HepG2 (cell line): Measurements from ENCODE around the gene DIAPH3. TPM values are rescaled to one million over a fixed set of nuclear protein-coding genes. Genes with fewer than 3 reads are reported as not detected.
A peak's percentile ranks its signal among the peaks of the same experiment; 100 is the strongest.

Experiments used
- ATAC-seq: fragments of 200-7000 bp; cut with Tn5 transposase; 3 replicates; pipeline ENCODE4 v1.9.1; 2020; ENCODE audit warnings: mild to moderate bottlenecking, moderate library complexity
- BruUV-seq: library from RNA; stranded (reverse); fragments of 400-500 nt; replicated peaks from 2 replicates; lab custom pipeline; 2021; lab: Mats Ljungman, UMichigan
- CTCF ChIA-PET: fragments of 300-600 bp; formaldehyde crosslinking; extraction: SDS; loops from one replicate; lab custom pipeline; 2021; ENCODE audit warnings: low total read pairs, inconsistent platforms, low intra/inter-chr PET ratio; lab: Yijun Ruan, JAX
- POLR2A ChIA-PET: fragments of 350-600 bp; sonication (Branson Sonifier 250); formaldehyde crosslinking; loops from one replicate; lab custom pipeline; 2020; ENCODE audit warnings: antibody characterized with exemption, inconsistent platforms; lab: Yijun Ruan, JAX
- DNase-seq: peaks from one replicate; pipeline ENCODE4 v3.0.0-alpha.2; 2015; ENCODE audit warnings: low spot score
- FAIRE-seq: peaks from 3 replicates; lab custom pipeline; 2011; peaks lifted over from hg19 to GRCh38; lab: Jason Lieb, UNC
- H2AFZ ChIP-seq: one replicate; pipeline ENCODE4 v1.6.1; 2011; ENCODE audit warnings: low read length, inconsistent platforms
- H3K27ac ChIP-seq: fragments of 300-600 bp; 3 replicates; pipeline ENCODE4 v1.8.0; 2011; ENCODE audit warnings: mixed run types, mild to moderate bottlenecking, mixed read lengths, low read length, inconsistent platforms; ENCODE audit not compliant: insufficient read depth; ENCODE audit errors: extremely low read length
- H3K27me3 ChIP-seq, 2 experiments: fragments of 200-600 bp in 1 of 2; 2 replicates in 1 of 2; 3 replicates in 1 of 2; pipeline versions ENCODE4 v1.6.0 to v1.8.0; 2011; ENCODE audit warnings: low read length in 2 of 2, mild to moderate bottlenecking in 2 of 2, moderate library complexity in 2 of 2, inconsistent platforms in 1 of 2; ENCODE audit not compliant: insufficient read depth in 2 of 2, control insufficient read depth in 1 of 2
- H3K36me3 ChIP-seq, 2 experiments: fragments of 200-600 bp in 1 of 2; replicated peaks in 1 of 2; 2 replicates in 1 of 2; 3 replicates in 1 of 2; pipeline versions ENCODE4 v1.5.1 to v1.8.0; 2011; ENCODE audit warnings: low read length in 2 of 2, inconsistent platforms in 1 of 2; ENCODE audit not compliant: insufficient read depth in 2 of 2, control insufficient read depth in 1 of 2
- H3K4me1 ChIP-seq: 2 replicates; pipeline ENCODE4 v1.5.1; 2012; ENCODE audit warnings: low read length, inconsistent platforms; ENCODE audit not compliant: insufficient read depth
- H3K4me2 ChIP-seq: 2 replicates; pipeline ENCODE4 v1.6.0; 2011; ENCODE audit warnings: low read depth, low read length, inconsistent platforms
- H3K4me3 ChIP-seq, 3 experiments: fragments of 200-600 bp in 1 of 3; sonication (generic), shearing (Covaris generic) in 1 of 3; replicated peaks in 1 of 3; 2 replicates each; pipeline ENCODE4 v1.5.1; 2011 to 2016; ENCODE audit warnings: low read length in 3 of 3, inconsistent platforms in 2 of 3, low read depth in 2 of 3, mild to moderate bottlenecking in 2 of 3, control low read depth in 1 of 3, mixed read lengths in 1 of 3; ENCODE audit not compliant: insufficient read depth in 1 of 3
- H3K79me2 ChIP-seq: one replicate; pipeline ENCODE4 v1.6.1; 2011; ENCODE audit warnings: low read length, inconsistent platforms; ENCODE audit not compliant: insufficient read depth
- H3K9ac ChIP-seq: 2 replicates; pipeline ENCODE4 v1.6.0; 2011; ENCODE audit warnings: mild to moderate bottlenecking, low read depth, low read length, inconsistent platforms; ENCODE audit not compliant: insufficient read depth
- H3K9me3 ChIP-seq: 2 replicates; pipeline ENCODE4 v1.5.1; 2012; ENCODE audit warnings: mild to moderate bottlenecking, low read length
- H4K20me1 ChIP-seq: 2 replicates; pipeline ENCODE4 v1.6.0; 2011; ENCODE audit warnings: inconsistent platforms, mild to moderate bottlenecking, low read length, moderate library complexity; ENCODE audit not compliant: insufficient read depth
- LRRFIP1 ChIP-seq: sonication (generic); formaldehyde crosslinking; conservative IDR thresholded peaks from 2 replicates; pipeline ENCODE4 v1.4.0; 2020; ENCODE audit warnings: missing genetic modification reagents
- NFE2L2 ChIP-seq: fragments of 150-350 bp; IDR thresholded peaks from 2 replicates; pipeline ENCODE4 v1.6.1; 2014; ENCODE audit warnings: low read length
- PAXIP1 ChIP-seq: sonication (generic); formaldehyde crosslinking; conservative IDR thresholded peaks from 2 replicates; pipeline ENCODE4 v1.4.0; 2020; ENCODE audit warnings: mild to moderate bottlenecking, missing genetic modification reagents, moderate library complexity
- PRDM10 ChIP-seq: sonication (generic); formaldehyde crosslinking; IDR thresholded peaks from 2 replicates; pipeline ENCODE4 v1.4.0; 2020; ENCODE audit warnings: low read depth, missing genetic modification reagents
- ZBTB26 ChIP-seq: IDR thresholded peaks from 2 replicates; pipeline ENCODE4 v1.6.1; 2016; ENCODE audit warnings: missing compliant biosample characterization, missing genetic modification reagents, borderline replicate concordance
- ZKSCAN8 ChIP-seq: IDR thresholded peaks from 2 replicates; pipeline ENCODE4 v1.6.1; 2016; ENCODE audit warnings: borderline replicate concordance, missing genetic modification reagents, missing compliant biosample characterization
- WGBS: methylation state at CpG from one replicate; pipeline ENCODE4 v1.1.6; 2017; ENCODE audit warnings: low lambda C conversion rate; 5-methylcytosine and 5-hydroxymethylcytosine counted together
- in situ Hi-C: cut with HindIII; loops from 2 replicates; pipeline ENCODE4 v1.10.0; 2017; ENCODE audit warnings: low pct_unique_long_range_greater_than_20kb; ENCODE audit not compliant: extremely low pct_ligation_motif_present
- intact Hi-C: fragments of 100-400 bp; cut with micrococcal nuclease; formaldehyde crosslinking; loops from one replicate; pipeline ENCODE4 v1.10.0; 2022; ENCODE audit not compliant: unreplicated experiment
- polyA plus RNA-seq, 8 experiments: library from polyadenylated mRNA; depleted of rRNA in 3 of 8; stranded (reverse) in 7 of 8; unstranded in 1 of 8; fragments of >200 nt; fragmentation: Illumina TruSeq in 4 of 8; extraction: Trizol in 4 of 8; gene quantifications; 2 replicates each; pipeline versions ENCODE4 v1.2.1 to v1.2.3, GENCODE V29; 2011 to 2016; ENCODE audit warnings: low read depth in 4 of 8, missing spikeins in 1 of 8, mixed read lengths in 1 of 8; ENCODE audit not compliant: insufficient read depth in 1 of 8
- total RNA-seq, 5 experiments: library from RNA; depleted of rRNA; stranded (reverse); fragments of >200 nt; fragmentation: Illumina TruSeq; extraction: Trizol; gene quantifications; 2 replicates each; pipeline ENCODE4 v1.2.3, GENCODE V29; 2016; ENCODE audit warnings: low read depth in 1 of 5

DIAPH3 gene
- total and polyA plus RNA-seq, 2 of the 13 experiments (the other 11 are each of a cell fraction or from before 2014, with no cell fraction given) = 4.0 to 9.3 TPM

GRCh38 chr13:59982631-59983382, 180.9 kb downstream of the DIAPH3 start:
- H3K9ac ChIP-seq = no peak overlapping the region

More at GRCh38 chr13:59982631-59983382, 180.9 kb downstream of the DIAPH3 start:
- H3K4me3 ChIP-seq = no peak overlapping the region
- H3K36me3 ChIP-seq = no peaks in the 10 kb centered on the region
- POLR2A ChIA-PET = no interaction called here
- ATAC-seq (no peak), DNase-seq (no peak), FAIRE-seq (no peak)
- H3K4me1 ChIP-seq = no peaks in the 10 kb centered on the region
- H4K20me1 ChIP-seq = no peaks in the 10 kb centered on the region
- no TSS peak for BruUV-seq
- no peaks in the 10 kb centered on the region for H3K9me3 ChIP-seq
- no peak overlapping the region for H3K4me2 ChIP-seq
- CTCF ChIA-PET = no interaction called here
- WGBS = 96% methylated on average over 7 of the region's 7 CpGs
- no peak overlapping the region for H3K27ac ChIP-seq
- no peaks in the 10 kb centered on the region for H3K27me3 ChIP-seq
- no peak overlapping the region for H2AFZ ChIP-seq
- intact Hi-C loops = no loop called here
- TF ChIP-seq NFE2L2 = peak; percentile 28; the same call in 1 of the 2 replicates
- TF ChIP-seq PRDM10 (CRISPR knock-in tag) = no peak
- no peak for TF ChIP-seq ZKSCAN8 (CRISPR knock-in tag)
- TF ChIP-seq PAXIP1 (CRISPR knock-in tag) = no peak
- TF ChIP-seq LRRFIP1 = no peak
- TF ChIP-seq ZBTB26 (CRISPR knock-in tag) = no peak
- no peaks in the 10 kb centered on the region for H3K79me2 ChIP-seq
- in situ Hi-C loops = no loop called here
